SKM-1 (cell line): ENCODE measurements around the gene CA5A.
"Not testable (repeated sequence)": the region's sequence is repeated elsewhere in the genome, so short reads cannot be mapped to it uniquely, and the experiment has no call there.

Experiments used
- DNase-seq: peaks from one replicate; lab custom pipeline; 2025; ENCODE audit not compliant: unreplicated experiment; lab: John Stamatoyannopoulos, UW

The CA5A gene

GRCh38 chr16:87936375-87937230 is at the start of gene CA5A:
TSS of gene CA5A (minus strand) at chr16:87936529. CDS start at chr16:87936450, 79 bp downstream.
- DNase-seq, result no peak

DNA sequence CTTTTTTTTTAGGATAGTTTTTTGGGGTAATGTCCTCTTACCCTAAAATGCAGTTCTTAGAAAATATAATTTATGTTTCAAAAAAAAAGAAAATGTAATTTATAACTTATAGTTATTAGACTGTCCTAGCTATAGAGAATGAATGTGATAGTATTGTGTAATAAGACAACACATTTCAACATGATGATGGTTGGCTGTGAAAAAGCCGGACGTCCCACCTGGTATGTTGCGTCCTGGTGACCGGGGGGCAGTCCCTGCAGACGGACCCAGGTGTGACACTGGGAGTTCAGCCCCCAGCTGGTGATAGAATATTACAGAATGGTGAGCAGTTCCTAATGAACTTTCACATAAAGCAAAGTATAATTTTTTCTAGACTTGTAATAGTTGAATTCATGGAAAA is 49.2 kb upstream of the CA5A start:
- not testable (repeated sequence) for DNase-seq

GRCh38 chr16:87984632-87985267 is 48.4 kb upstream of the CA5A start:
- no peak for DNase-seq

GRCh38 chr16:87984180-87984579 is 47.9 kb upstream of the CA5A start:
- DNase-seq, result not testable (repeated sequence)

- DNase-seq, result not testable (repeated sequence)
These were observed 47.4 kb upstream of the CA5A start for GRCh38 chr16:87983737-87984097.

DNA sequence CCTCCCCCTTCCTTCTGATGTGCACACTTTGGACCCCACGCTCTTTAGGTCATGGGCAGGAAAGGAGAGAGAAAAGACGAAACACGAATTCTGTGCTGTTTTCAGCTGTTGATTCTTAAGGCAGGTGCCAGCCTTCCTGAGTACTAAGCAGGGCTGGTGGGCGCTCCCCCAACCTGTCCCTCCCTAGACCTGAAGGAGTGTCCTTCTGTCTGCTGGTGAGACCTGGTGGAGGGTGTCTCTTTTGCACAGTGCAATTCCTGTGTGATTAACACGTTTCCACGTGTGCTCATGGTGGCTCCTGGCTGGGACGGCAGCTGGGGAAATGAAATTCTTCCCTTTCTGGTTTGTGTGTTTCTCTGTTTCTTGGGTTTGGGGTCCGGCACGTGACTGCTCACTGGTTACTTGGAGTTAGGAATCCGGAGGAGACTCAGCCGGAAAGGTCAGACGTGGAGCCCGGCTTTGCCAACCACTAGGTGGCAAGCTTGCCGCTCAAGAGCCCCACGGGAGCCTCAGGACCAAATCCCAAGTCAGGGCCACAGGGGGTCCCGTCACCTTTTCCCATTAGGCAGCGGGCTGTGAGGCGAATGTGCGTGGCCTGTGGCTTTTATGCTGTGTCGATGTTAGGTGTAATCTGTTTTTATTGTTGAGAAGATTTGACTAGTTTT is 46.9 kb upstream of the CA5A start:
- not testable (repeated sequence) for DNase-seq

DNA sequence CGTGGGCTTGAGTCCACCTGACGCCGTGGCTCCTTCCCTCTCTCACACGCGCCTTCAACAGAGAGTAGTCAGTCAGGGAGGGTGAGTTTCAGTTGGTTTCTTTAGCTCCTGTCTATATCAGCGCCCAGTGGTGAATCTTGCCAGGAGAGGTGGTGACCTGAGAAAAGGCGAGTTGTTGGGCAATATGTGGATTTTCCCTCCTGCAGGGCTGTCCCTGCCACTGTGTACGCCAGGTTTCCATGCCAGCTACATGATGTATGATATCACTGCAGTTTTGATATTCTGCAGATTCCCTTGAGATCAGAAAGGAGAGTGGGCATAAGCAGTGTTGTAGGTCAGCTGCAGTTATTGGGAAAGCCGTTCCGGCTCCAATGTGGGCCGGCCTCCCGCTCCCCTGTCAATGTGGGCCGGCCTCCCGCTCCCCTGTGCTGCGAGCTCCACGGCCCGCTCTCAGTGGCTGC is 46.3 kb upstream of the CA5A start:
- no peak for DNase-seq

DNA sequence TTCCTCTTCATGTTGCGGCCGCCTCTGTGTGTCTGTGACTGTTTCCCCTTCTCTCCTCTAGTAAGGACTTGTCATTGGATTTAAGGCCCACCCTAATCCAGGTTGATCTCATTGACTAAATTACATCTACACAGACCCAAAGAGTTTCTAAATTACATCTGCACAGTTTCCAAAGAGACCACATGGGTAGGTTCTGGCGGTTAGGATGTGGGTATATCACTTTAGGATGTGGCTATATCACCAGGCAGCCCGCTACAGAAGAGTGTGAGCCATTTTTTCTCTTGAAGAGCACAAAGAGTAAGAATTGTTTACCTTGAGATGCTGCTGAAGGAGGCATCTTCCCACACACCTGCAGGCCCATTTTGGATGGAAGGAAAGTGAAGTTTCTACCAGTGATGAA is 45.0 kb upstream of the CA5A start:
- DNase-seq, result not testable (repeated sequence)

GRCh38 chr16:87979911-87980630 is 43.7 kb upstream of the CA5A start:
- DNase-seq, result not testable (repeated sequence)

- DNase-seq, result no peak
These were observed 43.0 kb upstream of the CA5A start for GRCh38 chr16:87979352-87979751.

GRCh38 chr16:87978127-87978526 is 41.8 kb upstream of the CA5A start:
- DNase-seq, result no peak

DNA sequence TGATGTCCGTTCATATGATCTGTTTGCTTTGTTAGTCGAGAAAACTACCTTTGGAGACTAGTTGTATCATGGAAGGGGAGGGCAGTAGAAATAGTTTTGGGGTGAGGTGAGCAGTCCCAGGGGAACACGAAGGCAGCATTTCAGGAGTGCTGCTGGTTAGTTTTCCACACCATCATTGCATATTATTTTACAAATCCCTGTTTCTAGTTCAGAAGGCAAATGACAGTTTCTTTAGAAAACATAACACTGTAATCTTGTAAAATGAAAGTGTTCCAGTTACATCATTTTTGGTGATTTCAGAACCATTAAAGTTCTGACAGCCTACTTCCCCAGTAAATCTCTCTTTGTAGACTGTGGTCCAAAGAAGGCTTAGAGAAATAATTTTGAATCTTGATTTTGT is 40.3 kb upstream of the CA5A start:
- DNase-seq, result no peak

DNA sequence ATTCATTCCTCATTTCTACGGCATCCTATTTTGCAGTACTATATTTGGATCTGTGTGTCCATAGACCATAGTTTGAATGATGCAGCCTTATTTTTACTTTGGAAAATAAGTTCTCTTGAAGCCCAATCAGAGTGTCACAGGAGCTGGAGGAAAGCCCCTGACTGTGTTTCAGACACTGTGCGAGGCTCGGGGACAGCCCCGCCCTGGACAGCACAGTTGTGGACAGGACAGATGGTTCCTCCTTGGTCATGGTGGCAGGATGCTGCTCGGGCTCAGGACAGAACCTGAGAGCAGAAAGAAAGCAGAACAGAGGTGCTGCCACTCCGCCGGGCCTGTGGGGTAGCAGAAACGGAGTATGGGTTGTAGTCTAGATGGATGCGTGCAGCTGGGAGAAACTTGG is 37.8 kb upstream of the CA5A start:
- DNase-seq, result no peak

- DNase-seq, result no peak
These were observed 37.4 kb upstream of the CA5A start for GRCh38 chr16:87973717-87974116.

DNA sequence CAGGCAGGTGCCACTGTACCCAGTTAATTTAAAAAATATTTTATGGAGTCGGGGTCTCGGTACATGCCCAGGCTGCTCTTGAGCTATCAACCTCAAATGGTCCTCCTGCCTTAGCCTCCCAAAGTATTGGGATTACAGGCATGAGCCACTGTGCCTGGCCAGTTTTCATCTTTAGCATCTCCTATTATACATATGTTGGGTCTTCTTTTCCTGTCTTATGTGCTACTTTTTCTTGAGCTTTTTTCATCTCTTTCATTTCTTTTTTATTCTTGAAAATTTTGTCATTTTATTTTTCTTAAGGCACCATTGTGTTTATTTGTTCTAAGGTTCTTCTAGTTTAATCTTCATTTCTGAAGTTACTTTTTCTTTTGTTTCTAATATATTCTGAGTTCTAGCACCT is 35.6 kb upstream of the CA5A start:
- no peak for DNase-seq

GRCh38 chr16:87970186-87970585 is 33.9 kb upstream of the CA5A start:
- no peak for DNase-seq

DNA sequence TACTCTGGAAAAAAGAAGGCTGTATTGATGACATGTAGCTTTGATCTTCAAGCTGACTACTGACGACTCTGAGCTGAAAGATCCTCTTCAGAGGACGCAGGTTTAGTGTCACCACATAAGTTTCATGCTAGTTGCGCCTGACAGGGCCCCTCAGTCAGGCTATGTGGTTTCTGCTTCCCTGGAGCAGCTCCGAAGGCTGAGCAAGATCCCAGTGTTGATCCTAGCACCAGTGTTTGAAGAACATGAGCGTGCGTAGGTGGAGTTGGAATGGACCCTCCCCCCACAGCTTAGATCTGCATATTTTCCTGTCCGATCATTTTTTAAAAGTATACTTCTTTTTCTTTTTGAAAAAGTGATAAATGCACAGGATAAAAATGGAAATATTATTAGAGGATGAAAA is 32.2 kb upstream of the CA5A start:
- no peak for DNase-seq

DNA sequence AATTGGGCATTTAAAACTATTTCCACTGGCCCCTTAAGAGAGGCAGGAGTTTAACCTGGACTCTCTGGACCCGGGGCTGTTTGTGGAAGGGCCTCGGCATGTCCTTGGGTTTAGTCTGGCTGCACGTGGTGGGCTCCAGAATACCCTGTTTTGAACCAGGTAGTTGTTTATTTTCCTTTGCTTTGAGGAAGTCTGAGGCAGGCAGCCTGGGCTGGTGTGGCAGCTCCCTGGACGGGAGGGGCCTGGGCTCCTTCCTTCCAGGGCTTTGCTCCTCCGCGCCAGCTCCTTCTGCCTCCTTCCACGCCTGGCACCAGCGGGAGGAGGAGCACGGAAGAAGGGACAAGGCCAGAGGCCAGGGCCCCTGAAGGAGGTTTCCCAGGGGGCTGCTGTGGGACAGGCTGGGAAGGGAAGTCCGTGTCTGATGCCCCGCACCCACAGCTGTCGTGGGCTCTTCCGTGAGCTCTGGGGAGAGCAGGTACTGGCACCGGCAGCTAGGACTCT is 30.4 kb upstream of the CA5A start:
- no peak for DNase-seq

DNA sequence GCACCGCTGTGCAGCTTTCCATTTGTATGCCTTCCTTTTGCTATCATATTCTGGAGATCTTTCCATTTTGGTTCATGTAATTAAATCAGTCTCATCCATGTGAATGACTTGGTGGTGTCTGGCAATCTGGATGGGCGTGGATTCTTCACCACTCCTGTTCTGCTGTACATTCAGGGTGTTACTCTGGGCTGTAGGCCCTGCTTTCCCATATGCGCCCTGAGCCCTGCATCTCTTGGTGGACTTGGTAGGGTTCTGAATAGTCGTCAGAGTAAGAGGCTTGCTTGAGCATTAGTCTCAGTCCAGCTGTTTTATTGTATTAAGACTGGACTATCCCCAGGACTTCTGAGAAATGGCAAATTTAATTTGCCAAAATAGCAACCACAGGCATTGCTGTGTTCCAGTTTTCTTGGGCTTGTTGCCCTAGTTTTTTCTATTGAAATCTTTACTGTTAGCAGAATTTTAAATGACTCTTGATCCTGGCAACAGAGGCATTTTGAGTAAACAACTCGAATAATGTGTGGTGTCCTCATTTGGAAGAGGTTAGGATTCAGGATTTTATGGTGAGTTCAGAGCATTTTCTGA is 29.8 kb upstream of the CA5A start:
- DNase-seq, result no peak

DNA sequence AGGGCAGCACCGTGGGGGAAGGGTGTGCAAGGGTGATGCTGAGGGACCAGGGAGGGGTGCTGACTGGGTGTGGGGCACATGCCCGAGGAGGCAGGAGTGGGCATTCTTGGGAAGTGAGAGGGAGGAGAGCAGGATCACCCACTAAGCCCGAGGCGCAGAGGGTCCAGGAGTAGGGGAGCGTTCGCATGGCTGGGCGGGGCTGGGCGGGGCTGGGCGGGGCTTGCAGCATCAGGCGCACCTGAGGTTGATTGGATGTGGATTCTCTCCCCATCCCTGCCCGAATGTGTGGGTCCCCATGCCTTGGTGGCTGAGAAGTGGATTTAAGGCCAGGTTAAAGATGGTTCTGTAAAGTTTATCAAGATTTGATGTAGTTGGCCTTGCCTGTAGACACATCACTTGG is 29.1 kb upstream of the CA5A start:
- no peak for DNase-seq
